ENCODE data around the gene PCSK4.

GRCh38 chr19:1524972-1525325, 34.8 kb upstream of the PCSK4 start:
- TF ChIP-seq CTCF (IDR thresholded peaks at IDR 0.05), result no peak
- TF ChIP-seq POLR2A (IDR thresholded peaks at IDR 0.05), result no peak
